ENCODE results near the gene FRMD3.

DNA sequence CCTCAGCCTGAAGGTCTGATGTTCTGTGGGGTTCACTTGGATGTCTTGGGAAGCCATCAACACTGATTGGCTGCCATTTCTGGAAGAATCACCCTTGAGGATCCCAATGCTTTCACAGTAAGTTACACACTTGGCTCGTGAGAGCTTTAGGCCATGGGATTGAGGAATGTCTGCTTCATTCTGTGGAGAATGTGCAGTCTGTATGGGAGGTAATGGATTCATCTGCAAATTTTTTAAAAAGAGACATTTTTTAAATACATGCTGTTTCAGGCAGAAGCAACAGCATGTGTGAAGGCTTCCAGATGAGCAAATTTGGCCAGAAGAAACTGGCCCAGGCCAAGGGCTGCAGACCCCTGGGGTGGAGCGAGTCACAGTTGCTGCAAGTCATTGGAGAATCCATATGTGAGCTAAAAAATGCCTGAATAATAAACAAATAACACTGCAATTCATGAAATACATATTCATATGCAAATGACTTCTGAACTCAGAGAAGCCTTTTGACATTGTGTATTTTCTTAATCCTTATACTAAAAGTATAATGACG, 328.9 kb downstream of the FRMD3 start:
- TF ChIP-seq, protein P1, sequence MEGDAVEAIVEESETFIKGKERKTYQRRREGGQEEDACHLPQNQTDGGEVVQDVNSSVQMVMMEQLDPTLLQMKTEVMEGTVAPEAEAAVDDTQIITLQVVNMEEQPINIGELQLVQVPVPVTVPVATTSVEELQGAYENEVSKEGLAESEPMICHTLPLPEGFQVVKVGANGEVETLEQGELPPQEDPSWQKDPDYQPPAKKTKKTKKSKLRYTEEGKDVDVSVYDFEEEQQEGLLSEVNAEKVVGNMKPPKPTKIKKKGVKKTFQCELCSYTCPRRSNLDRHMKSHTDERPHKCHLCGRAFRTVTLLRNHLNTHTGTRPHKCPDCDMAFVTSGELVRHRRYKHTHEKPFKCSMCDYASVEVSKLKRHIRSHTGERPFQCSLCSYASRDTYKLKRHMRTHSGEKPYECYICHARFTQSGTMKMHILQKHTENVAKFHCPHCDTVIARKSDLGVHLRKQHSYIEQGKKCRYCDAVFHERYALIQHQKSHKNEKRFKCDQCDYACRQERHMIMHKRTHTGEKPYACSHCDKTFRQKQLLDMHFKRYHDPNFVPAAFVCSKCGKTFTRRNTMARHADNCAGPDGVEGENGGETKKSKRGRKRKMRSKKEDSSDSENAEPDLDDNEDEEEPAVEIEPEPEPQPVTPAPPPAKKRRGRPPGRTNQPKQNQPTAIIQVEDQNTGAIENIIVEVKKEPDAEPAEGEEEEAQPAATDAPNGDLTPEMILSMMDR (IDR thresholded peaks at IDR 0.05) = no peak
- no peak for TF ChIP-seq EZH2phosphoT487 (IDR thresholded peaks at IDR 0.05)
